Measurements from ENCODE around the gene CARMIL1. TPM values are rescaled to one million over a fixed set of nuclear protein-coding genes. Genes with fewer than 3 reads are reported as not detected.

Gene CARMIL1
- total RNA-seq, 1 experiment from 2014 or later, result 23.6 TPM

GRCh38 chr6:25484900-25485299, 205.7 kb downstream of the CARMIL1 start:
- Histone ChIP-seq H3K4ac (ENCODE audit: low read depth, low read length) (no peak overlapping the region), H3K23ac (ENCODE audit: insufficient read length, low read depth, low read length) (no peak overlapping the region), H3K14ac (ENCODE audit: insufficient read depth, low read length) (no peak overlapping the region), H3K4me2 (ENCODE audit: insufficient read depth, insufficient read length, low read length) (no peak overlapping the region), H2BK5ac (ENCODE audit: insufficient read length, low read length) (no peak overlapping the region), H2BK12ac (ENCODE audit: insufficient read length, low read depth, low read length) (no peak overlapping the region), H2AK5ac (ENCODE audit: insufficient read length, low read length) (no peak overlapping the region), H2AFZ (ENCODE audit: low read length) (no peak overlapping the region), H2BK20ac (ENCODE audit: low read depth, low read length, poor library complexity, severe bottlenecking) (no peak overlapping the region), H3K79me1 (ENCODE audit: insufficient read depth, low read depth, low read length, poor library complexity, severe bottlenecking) (no peaks in the 10 kb centered on the region), H3K27me3 (ENCODE audit: insufficient read depth, low read length) (no peaks in the 10 kb centered on the region), H3K56ac (ENCODE audit: insufficient read length, low read depth, low read length) (no peak overlapping the region), H4K20me1 (ENCODE audit: control insufficient read depth, insufficient read depth, insufficient read length) (no peaks in the 10 kb centered on the region), H2BK120ac (ENCODE audit: low read depth, low read length, poor library complexity, severe bottlenecking) (no peak overlapping the region), H3K27ac (ENCODE audit: insufficient read length, low read depth, low read length) (no peak overlapping the region), H3T11ph (ENCODE audit: low read length) (no peak overlapping the region), H2BK15ac (ENCODE audit: low read depth, low read length) (no peak overlapping the region), H3K4me1 (ENCODE audit: insufficient read depth, low read length) (no peaks in the 10 kb centered on the region), H4K5ac (ENCODE audit: insufficient read length, low read depth, low read length) (no peak overlapping the region), H3K9me3 (ENCODE audit: control insufficient read depth, low read depth, low read length) (no peaks in the 10 kb centered on the region), H3K79me2 (ENCODE audit: insufficient read depth, low read length) (no peaks in the 10 kb centered on the region), H3K9ac (ENCODE audit: extremely low read depth, insufficient read length, low read length) (no peak overlapping the region), H3K23me2 (ENCODE audit: insufficient read length, low read depth, low read length, poor library complexity, severe bottlenecking) (no peaks in the 10 kb centered on the region), H4K91ac (ENCODE audit: insufficient read length, low read depth, low read length) (no peak overlapping the region), H3K18ac (ENCODE audit: insufficient read length, low read depth, low read length) (no peak overlapping the region), H4K8ac (replicated peaks; ENCODE audit: insufficient read length, low read depth, low read length) (no peak overlapping the region)
- Mint-ChIP-seq H3K36me3 (ENCODE audit: insufficient read depth in 1 of 3, low read depth in 3 of 3) (peaks cover 0 to 19% (median 0%) of the 10 kb centered on the region in 3 experiments; a peak in 4 of 7 replicates), H3K4me1 (peaks cover 7 to 11% of the 10 kb centered on the region in 2 experiments), H3K4me3 (no peak overlapping the region), H3K27me3 (ENCODE audit: low read depth) (no peaks in the 10 kb centered on the region), H3K27ac (no peak overlapping the region), H3K9me3 (no peaks in the 10 kb centered on the region)
- no peak for DNase-seq
- no peak for TF ChIP-seq CTCF (conservative IDR thresholded peaks at IDR 0.05)
- no CpG with 5 or more reads among the region's 4 CpGs for WGBS (ENCODE audit: extremely low coverage, insufficient read length, low lambda C conversion rate)

Measured in H9 (cell line).